Measurements from ENCODE around the gene NPAS1.

DNA sequence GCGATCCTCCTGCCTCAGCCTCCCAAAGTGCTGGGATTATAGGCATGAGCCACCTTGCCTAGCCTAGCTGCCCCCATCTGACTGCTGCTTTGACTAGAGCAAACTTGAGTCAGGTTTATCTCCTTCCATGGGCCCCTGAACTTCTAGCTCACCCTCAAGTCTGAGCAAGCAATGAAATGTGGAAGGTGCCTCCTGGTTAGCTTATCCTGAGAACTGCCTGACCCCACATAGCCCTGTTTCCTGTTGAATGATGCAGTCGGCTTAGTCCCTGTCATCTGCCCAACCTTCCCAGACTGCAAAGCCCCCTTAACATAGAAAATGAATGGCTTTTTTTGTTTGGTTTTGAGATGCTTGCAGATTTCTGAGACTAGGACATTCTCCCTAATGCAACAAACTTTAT lies 37.7 kb downstream of the NPAS1 start:
- no peak for TF ChIP-seq EZH2 (IDR thresholded peaks at IDR 0.05)
- TF ChIP-seq, protein P1, sequence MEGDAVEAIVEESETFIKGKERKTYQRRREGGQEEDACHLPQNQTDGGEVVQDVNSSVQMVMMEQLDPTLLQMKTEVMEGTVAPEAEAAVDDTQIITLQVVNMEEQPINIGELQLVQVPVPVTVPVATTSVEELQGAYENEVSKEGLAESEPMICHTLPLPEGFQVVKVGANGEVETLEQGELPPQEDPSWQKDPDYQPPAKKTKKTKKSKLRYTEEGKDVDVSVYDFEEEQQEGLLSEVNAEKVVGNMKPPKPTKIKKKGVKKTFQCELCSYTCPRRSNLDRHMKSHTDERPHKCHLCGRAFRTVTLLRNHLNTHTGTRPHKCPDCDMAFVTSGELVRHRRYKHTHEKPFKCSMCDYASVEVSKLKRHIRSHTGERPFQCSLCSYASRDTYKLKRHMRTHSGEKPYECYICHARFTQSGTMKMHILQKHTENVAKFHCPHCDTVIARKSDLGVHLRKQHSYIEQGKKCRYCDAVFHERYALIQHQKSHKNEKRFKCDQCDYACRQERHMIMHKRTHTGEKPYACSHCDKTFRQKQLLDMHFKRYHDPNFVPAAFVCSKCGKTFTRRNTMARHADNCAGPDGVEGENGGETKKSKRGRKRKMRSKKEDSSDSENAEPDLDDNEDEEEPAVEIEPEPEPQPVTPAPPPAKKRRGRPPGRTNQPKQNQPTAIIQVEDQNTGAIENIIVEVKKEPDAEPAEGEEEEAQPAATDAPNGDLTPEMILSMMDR (IDR thresholded peaks at IDR 0.05): no peak
- no peak for TF ChIP-seq EZH2phosphoT487 (IDR thresholded peaks at IDR 0.05)
